GM23248 (cell line): Measurements from ENCODE around the gene ANKRD13B.

Source experiments
- EZH2 ChIP-seq: fragments of 200-600 bp; sonication (generic); IDR thresholded peaks from 2 replicates; pipeline ENCODE4 v1.6.1; 2018; ENCODE audit warnings: antibody characterized with exemption, mild to moderate bottlenecking; ENCODE audit not compliant: insufficient read depth, poor library complexity, severe bottlenecking
- EZH2phosphoT487 ChIP-seq: fragments of 200-600 bp; sonication (generic); IDR thresholded peaks from 2 replicates; pipeline ENCODE4 v1.6.1; 2018; ENCODE audit warnings: antibody characterized with exemption, moderate library complexity, mild to moderate bottlenecking, low read depth; ENCODE audit not compliant: insufficient read depth

GRCh38 chr17:29566473-29567303 lies 26.2 kb upstream of the ANKRD13B start, which contains the start of gene ABHD15:
- TF ChIP-seq EZH2, result no peak
- TF ChIP-seq EZH2phosphoT487, result no peak
